Colonic mucosa (tissue), 4 donors: ENCODE measurements around the gene CRADD. TPM values are rescaled to one million over a fixed set of nuclear protein-coding genes. Genes with fewer than 3 reads are reported as not detected.
A peak's percentile ranks its signal among the peaks of the same experiment; 100 is the strongest.
"Not testable (repeated sequence)": the region's sequence is repeated elsewhere in the genome, so short reads cannot be mapped to it uniquely, and the experiment has no call there.

Source experiments
- DNase-seq: peaks from one replicate; pipeline ENCODE4 v3.0.0-alpha.2; 2020
- H3K27ac ChIP-seq: fragments of 200-600 bp; one replicate; pipeline ENCODE4 v1.8.0; 2021
- H3K27me3 ChIP-seq: fragments of 200-600 bp; one replicate; pipeline ENCODE4 v1.8.0; 2021
- H3K36me3 ChIP-seq: fragments of 200-600 bp; one replicate; pipeline ENCODE4 v1.8.0; 2021
- H3K4me1 ChIP-seq: fragments of 200-600 bp; one replicate; pipeline ENCODE4 v1.8.0; 2021; ENCODE audit warnings: mild to moderate bottlenecking
- H3K4me3 ChIP-seq: fragments of 200-600 bp; one replicate; pipeline ENCODE4 v1.8.0; 2021
- H3K9ac ChIP-seq, 2 donors: one replicate each; pipeline ENCODE4 v1.7.0; 2013; ENCODE audit warnings: control low read depth in 2 of 2, low read depth in 2 of 2, low read length in 2 of 2
- H3K9me3 ChIP-seq: fragments of 200-600 bp; one replicate; pipeline ENCODE4 v1.8.0; 2021
- intact Hi-C: fragments of 100-400 bp; cut with DNase I; formaldehyde crosslinking; loops from one replicate; pipeline ENCODE4 v1.14.1; 2022
- total RNA-seq, 2 donors: library from RNA; stranded (reverse); fragmentation: NEBNext Ultra II Directional in 1 of 2; extraction: Animal tissue kit (Norgen Biotek cat#: 25700) in 1 of 2; gene quantifications; one replicate each; pipeline ENCODE4 v1.2.1, GENCODE V29; 2021
- TF ChIP-seq, protein P1 (sequence below): fragments of 200-600 bp; IDR thresholded peaks from one replicate; pipeline ENCODE4 v1.8.0; 2022; ENCODE audit warnings: antibody characterized with exemption, mild to moderate bottlenecking
- donor health status: healthy.
- donor health status: DM: no; HTN: no; CAD: no.
- donor health status: DM: no; HTN: no; CAD: no.

CRADD gene
- total RNA-seq, 2 donors from 2014 or later: 18.2 to 23.9 TPM

GRCh38 chr12:93884794-93885460 lies 207.8 kb downstream of the CRADD start:
- H3K27me3 ChIP-seq: no peaks in the 10 kb centered on the region
- no peaks in the 10 kb centered on the region for H3K4me1 ChIP-seq
- TF ChIP-seq, protein P1, sequence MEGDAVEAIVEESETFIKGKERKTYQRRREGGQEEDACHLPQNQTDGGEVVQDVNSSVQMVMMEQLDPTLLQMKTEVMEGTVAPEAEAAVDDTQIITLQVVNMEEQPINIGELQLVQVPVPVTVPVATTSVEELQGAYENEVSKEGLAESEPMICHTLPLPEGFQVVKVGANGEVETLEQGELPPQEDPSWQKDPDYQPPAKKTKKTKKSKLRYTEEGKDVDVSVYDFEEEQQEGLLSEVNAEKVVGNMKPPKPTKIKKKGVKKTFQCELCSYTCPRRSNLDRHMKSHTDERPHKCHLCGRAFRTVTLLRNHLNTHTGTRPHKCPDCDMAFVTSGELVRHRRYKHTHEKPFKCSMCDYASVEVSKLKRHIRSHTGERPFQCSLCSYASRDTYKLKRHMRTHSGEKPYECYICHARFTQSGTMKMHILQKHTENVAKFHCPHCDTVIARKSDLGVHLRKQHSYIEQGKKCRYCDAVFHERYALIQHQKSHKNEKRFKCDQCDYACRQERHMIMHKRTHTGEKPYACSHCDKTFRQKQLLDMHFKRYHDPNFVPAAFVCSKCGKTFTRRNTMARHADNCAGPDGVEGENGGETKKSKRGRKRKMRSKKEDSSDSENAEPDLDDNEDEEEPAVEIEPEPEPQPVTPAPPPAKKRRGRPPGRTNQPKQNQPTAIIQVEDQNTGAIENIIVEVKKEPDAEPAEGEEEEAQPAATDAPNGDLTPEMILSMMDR: no peak
- no peak overlapping the region for H3K27ac ChIP-seq
- no peak overlapping the region for H3K4me3 ChIP-seq
- H3K9ac ChIP-seq: no peak overlapping the region
- no peaks in the 10 kb centered on the region for H3K36me3 ChIP-seq
- intact Hi-C loops: no loop called here
- H3K9me3 ChIP-seq: no peaks in the 10 kb centered on the region
- DNase-seq: no peak

- peak; percentile 16 for DNase-seq
- H3K27ac ChIP-seq: not testable (repeated sequence)
Observed at GRCh38 chr12:93885973-93886532, 208.9 kb downstream of the CRADD start.

GRCh38 chr12:93886533-93887511 lies 209.6 kb downstream of the CRADD start:
- no peaks in the 10 kb centered on the region for H3K36me3 ChIP-seq
- H3K27ac ChIP-seq: no peak overlapping the region
- H3K4me1 ChIP-seq: no peaks in the 10 kb centered on the region
- no peak overlapping the region for H3K9ac ChIP-seq
- H3K9me3 ChIP-seq: no peaks in the 10 kb centered on the region
- DNase-seq: no peak
- intact Hi-C loops: no loop called here
- no peaks in the 10 kb centered on the region for H3K27me3 ChIP-seq
- TF ChIP-seq, protein P1: no peak
- no peak overlapping the region for H3K4me3 ChIP-seq

More at GRCh38 chr12:93885973-93886532, 208.9 kb downstream of the CRADD start:
- H3K9ac ChIP-seq, H3K4me1 ChIP-seq, intact Hi-C loops, H3K9me3 ChIP-seq, H3K4me3 ChIP-seq, H3K27me3 ChIP-seq, H3K36me3 ChIP-seq: not testable (repeated sequence)

DNA sequence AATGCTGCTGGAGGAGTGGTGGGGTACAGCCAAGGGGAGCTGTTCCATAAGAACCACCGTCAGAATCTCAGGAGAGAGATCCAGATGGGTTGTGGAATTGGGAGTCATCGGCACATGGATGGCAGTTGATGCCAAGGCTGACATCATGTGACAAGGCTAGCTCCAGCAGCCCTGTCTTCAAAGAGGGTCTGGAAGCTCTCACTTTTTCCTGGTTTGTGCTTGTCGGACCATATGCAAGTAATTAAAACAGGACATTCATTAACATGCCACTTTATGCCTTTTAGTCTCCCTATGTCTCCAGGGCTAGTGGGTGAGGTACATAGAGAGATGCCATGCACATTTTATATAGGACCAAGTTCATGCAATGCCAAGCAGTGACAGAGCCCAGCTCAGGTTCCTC lies 211.8 kb downstream of the CRADD start:
- TF ChIP-seq, protein P1: no peak

DNA sequence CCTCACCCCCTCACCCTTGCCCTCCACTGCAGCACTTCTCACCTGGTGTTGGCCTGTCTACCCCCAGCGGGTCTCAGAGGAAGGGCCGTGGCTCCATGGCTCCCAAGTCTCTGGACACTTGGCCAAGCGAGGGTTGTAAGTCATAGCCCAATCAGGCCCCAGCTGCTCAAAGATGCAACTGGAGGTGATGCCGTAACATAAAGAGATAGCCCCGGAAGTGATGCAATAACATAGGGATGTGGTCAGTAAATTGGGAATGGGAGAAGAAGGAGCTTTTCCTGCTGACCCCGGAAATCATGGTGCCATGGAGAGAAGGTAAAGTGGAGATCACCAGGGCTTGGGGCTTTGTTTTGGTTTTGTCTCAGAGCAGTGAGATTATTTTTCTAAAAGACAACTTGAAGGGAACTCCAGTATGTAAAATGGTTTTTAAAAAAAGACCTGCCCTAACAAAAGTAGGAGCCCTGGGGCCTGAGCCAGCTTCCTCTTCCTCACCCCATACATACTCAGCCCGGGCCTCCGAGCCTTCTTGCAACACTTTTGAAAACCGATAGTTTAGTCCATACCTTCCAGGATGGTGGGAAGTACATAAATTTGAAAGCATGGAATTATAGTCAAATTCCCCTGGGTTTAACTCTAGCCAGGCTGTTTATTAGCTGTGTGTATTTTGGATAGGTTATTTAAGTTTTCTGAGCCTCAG lies 212.5 kb downstream of the CRADD start:
- Histone ChIP-seq H3K4me1 (no peaks in the 10 kb centered on the region), H3K36me3 (no peaks in the 10 kb centered on the region), H3K27me3 (no peaks in the 10 kb centered on the region), H3K4me3 (no peak overlapping the region), H3K9ac (no peak overlapping the region), H3K9me3 (no peaks in the 10 kb centered on the region), H3K27ac (no peak overlapping the region)
- TF ChIP-seq, protein P1: no peak
- intact Hi-C loops: no loop called here
- DNase-seq: no peak

More for the DNA sequence above, 211.8 kb downstream of the CRADD start:
- Histone ChIP-seq H3K27me3 (no peaks in the 10 kb centered on the region), H3K4me3 (no peak overlapping the region), H3K4me1 (no peaks in the 10 kb centered on the region), H3K9ac (no peak overlapping the region), H3K27ac (no peak overlapping the region), H3K9me3 (no peaks in the 10 kb centered on the region), H3K36me3 (no peaks in the 10 kb centered on the region)
- intact Hi-C loops: no loop called here
- no peak for DNase-seq
